VCaP (cell line): Measurements from ENCODE around the gene SLIT1.
A peak's percentile ranks its signal among the peaks of the same experiment; 100 is the strongest.

Source experiments
- H3K27ac ChIP-seq: fragments of 450-650 bp; 2 replicates; pipeline ENCODE4 v1.5.1; 2017
- TF ChIP-seq, protein P1 (sequence below): fragments of 450-650 bp; conservative IDR thresholded peaks from 2 replicates; pipeline ENCODE4 v1.5.1; 2017; ENCODE audit warnings: mild to moderate bottlenecking, moderate library complexity

The SLIT1 gene

GRCh38 chr10:97185326-97186058 lies at the start of gene SLIT1:
Gene SLIT1 (minus strand): TSS chr10:97185959. CDS start chr10:97185674, 285 bp downstream.
- peak within 1 kb of the TSS; percentile 90 for H3K27ac ChIP-seq
- TF ChIP-seq, protein P1, sequence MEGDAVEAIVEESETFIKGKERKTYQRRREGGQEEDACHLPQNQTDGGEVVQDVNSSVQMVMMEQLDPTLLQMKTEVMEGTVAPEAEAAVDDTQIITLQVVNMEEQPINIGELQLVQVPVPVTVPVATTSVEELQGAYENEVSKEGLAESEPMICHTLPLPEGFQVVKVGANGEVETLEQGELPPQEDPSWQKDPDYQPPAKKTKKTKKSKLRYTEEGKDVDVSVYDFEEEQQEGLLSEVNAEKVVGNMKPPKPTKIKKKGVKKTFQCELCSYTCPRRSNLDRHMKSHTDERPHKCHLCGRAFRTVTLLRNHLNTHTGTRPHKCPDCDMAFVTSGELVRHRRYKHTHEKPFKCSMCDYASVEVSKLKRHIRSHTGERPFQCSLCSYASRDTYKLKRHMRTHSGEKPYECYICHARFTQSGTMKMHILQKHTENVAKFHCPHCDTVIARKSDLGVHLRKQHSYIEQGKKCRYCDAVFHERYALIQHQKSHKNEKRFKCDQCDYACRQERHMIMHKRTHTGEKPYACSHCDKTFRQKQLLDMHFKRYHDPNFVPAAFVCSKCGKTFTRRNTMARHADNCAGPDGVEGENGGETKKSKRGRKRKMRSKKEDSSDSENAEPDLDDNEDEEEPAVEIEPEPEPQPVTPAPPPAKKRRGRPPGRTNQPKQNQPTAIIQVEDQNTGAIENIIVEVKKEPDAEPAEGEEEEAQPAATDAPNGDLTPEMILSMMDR, result peak; percentile 28

- TF ChIP-seq, protein P1, result no peak
These were observed 49.6 kb upstream of the SLIT1 start for GRCh38 chr10:97235353-97235752.

DNA sequence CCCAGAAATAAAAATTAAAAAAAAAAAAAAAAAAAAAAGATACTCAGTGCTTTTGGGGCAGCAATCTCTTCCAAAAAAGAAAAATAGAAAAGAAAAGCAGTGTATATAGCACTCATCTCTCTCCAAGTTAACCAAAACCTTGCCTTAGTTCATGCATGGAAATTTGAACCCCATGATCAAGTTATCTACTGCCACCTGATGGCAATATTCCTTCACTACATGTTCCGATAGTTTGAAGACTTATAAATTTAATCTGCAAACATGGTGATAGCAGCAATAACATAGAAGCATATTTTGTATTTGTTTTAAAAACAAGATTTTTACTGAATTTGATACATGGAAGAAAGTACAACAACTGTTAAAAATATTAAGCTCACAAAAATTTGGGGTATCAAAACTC lies 48.6 kb upstream of the SLIT1 start:
- TF ChIP-seq, protein P1, result peak; percentile 80
- H3K27ac ChIP-seq, result no peak overlapping the region

More at GRCh38 chr10:97235353-97235752, 49.6 kb upstream of the SLIT1 start:
- no peak overlapping the region for H3K27ac ChIP-seq

DNA sequence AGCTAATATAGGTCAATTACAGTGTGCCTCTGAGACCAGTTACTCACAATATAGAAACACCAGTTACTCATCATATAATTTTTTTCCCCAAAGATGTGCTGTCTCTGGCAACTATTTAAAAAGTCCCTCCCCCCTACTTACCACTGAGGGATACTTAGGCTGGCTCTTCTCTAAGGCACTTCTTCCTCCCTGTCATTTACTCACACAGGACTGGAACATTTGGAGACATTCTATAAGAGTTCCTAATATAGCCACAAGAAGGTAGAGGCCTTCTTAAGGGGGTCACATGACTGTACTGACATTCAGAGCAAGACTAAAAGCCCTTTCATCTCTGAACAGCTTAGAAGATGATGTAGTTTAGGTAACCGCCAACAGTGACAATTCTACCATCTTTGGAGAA lies 44.4 kb upstream of the SLIT1 start:
- TF ChIP-seq, protein P1, result no peak
- no peak overlapping the region for H3K27ac ChIP-seq

- TF ChIP-seq, protein P1, result no peak
- H3K27ac ChIP-seq, result peak overlapping the region; percentile 64; the same call in 1 of the 2 replicates
These were observed 43.7 kb upstream of the SLIT1 start for GRCh38 chr10:97229322-97230015.

DNA sequence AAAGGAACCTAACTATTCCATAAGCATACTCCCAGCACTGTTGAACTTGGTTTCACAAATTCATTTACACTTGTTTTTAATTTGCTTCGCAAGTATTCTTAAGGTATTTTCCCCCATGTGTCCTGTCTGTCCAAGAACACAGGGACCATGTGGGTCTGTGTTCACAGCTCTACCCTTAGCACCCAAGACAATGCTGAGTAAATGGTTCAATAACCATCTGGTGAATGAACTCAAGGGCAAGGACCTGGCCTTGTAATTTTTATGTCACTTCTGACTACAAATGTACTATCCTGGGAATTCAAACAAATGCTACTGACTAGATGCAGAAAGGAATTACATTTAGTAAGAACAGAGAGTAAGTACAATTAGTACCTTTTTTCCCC lies 43.0 kb upstream of the SLIT1 start:
- TF ChIP-seq, protein P1, result no peak

DNA sequence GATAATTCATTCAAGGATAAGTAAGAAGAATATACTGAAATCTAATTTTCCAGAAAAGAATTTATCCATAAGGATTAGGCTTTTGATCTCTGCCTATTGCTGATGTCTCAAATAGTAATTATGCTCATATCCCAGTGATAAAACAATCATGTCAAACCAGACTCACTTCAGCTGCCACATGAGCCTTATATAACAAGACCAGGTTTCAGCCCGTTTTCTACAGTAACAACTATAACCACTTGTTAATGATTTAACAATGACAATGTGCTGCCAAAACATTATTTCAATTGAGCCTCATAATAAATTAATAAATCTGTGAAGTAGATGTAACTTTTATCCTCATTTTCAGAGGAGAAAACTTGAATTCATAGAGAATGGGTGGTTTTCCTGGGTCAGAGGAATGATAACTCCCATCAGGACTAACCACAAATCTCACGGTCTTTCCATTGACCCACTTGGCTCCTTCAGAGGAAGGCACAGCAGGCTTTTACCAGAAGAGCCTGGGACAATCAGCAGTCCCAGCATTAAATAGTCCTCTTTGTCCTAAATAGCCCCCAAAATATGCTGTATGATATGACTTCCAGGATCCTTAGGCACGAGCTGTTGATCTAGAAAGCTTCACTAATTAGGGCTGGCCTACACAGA lies 42.5 kb upstream of the SLIT1 start:
- H3K27ac ChIP-seq, result peak overlapping the region; percentile 64

More for the DNA sequence above, 43.0 kb upstream of the SLIT1 start:
- peak overlapping the region; percentile 64 for H3K27ac ChIP-seq

More for the DNA sequence above, 42.5 kb upstream of the SLIT1 start:
- TF ChIP-seq, protein P1, result no peak
